Measurements from ENCODE around the gene RIPOR3. TPM values are rescaled to one million over a fixed set of nuclear protein-coding genes. Genes with fewer than 3 reads are reported as not detected.

RIPOR3 gene
- polyA plus RNA-seq, 1 donor from 2014 or later = not detected

DNA sequence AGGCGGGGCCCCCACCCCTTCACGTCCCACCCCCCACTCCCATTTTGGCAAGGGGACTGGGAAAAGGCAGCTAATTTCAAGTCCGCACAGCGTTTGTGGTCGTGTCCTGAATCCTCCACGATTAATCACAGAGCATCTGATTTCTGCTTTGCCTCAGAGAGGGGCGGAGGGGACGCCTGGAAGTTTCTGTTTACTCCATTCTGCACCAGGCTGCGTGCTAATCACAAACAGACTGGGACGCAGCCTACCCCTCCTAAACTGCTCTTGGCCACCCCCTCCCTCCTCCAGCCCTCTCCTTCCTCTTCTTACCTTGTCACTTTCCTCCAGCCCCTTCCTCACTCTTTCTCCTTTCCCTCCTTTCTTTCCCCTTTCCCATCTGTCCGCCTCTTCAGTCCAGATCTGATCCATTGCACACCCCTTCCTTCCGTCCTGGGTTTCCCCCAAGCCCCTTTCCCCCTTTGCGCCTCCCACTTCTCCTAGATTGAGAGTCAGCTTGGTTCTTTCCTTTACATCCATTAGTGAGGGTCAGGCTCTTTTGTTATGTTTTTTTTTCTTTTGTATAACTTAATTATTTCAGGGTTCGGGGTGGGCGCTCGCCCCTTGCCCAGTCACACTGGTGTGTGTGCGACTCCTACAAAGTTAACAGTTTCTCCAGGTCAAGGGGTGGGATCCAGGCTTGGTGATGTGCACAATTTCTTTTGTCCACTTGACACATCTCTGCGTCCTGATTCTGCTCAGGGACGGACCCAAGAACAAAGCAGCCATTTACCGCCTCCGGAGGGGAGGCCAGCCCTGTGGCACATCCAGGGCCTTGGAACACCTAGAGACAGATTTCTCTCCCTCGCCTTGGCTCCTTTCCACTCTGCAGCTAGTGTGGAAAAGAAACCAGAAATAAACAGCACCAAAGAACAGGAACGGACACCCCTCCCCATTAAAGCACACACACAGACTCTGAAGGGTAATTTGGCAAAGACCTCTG, 520 bp upstream of the RIPOR3 start:
- Histone ChIP-seq H3K4me3 (ENCODE audit: low read length) (peak overlapping the region; percentile 13), H4K20me1 (ENCODE audit: insufficient read depth) (no peaks in the 10 kb centered on the region), H3K4me2 (ENCODE audit: low read length) (no peak overlapping the region), H3K36me3 (ENCODE audit: insufficient read depth, low read length) (no peaks in the 10 kb centered on the region), H3F3A (ENCODE audit: insufficient read depth, low read length, poor library complexity, severe bottlenecking) (no peaks in the 10 kb centered on the region), H3K79me2 (replicated peaks; ENCODE audit: insufficient read depth, low read length) (no peaks in the 10 kb centered on the region), H3K9ac (ENCODE audit: low read length) (no peak overlapping the region), H3K9me3 (ENCODE audit: low read length) (no peaks in the 10 kb centered on the region), H2AFZ (ENCODE audit: low read depth, low read length) (no peak overlapping the region), H3K27me3 (ENCODE audit: insufficient read depth, low read depth, low read length) (peaks cover 10% of the 10 kb centered on the region), H3K9me2 (ENCODE audit: insufficient read depth, low read length) (no peaks in the 10 kb centered on the region), H3K27ac (ENCODE audit: low read length) (no peak overlapping the region)
- TF ChIP-seq TAF1 (IDR thresholded peaks at IDR 0.05; ENCODE audit: low read depth) (no peak), SMC3 (conservative IDR thresholded peaks at IDR 0.05; ENCODE audit: poor library complexity) (no peak), POLR2AphosphoS5 (IDR thresholded peaks at IDR 0.05) (no peak), RAD21 (conservative IDR thresholded peaks at IDR 0.05) (no peak), MXI1 (conservative IDR thresholded peaks at IDR 0.05; ENCODE audit: poor library complexity, severe bottlenecking) (no peak)
- TF ChIP-seq, protein P1, sequence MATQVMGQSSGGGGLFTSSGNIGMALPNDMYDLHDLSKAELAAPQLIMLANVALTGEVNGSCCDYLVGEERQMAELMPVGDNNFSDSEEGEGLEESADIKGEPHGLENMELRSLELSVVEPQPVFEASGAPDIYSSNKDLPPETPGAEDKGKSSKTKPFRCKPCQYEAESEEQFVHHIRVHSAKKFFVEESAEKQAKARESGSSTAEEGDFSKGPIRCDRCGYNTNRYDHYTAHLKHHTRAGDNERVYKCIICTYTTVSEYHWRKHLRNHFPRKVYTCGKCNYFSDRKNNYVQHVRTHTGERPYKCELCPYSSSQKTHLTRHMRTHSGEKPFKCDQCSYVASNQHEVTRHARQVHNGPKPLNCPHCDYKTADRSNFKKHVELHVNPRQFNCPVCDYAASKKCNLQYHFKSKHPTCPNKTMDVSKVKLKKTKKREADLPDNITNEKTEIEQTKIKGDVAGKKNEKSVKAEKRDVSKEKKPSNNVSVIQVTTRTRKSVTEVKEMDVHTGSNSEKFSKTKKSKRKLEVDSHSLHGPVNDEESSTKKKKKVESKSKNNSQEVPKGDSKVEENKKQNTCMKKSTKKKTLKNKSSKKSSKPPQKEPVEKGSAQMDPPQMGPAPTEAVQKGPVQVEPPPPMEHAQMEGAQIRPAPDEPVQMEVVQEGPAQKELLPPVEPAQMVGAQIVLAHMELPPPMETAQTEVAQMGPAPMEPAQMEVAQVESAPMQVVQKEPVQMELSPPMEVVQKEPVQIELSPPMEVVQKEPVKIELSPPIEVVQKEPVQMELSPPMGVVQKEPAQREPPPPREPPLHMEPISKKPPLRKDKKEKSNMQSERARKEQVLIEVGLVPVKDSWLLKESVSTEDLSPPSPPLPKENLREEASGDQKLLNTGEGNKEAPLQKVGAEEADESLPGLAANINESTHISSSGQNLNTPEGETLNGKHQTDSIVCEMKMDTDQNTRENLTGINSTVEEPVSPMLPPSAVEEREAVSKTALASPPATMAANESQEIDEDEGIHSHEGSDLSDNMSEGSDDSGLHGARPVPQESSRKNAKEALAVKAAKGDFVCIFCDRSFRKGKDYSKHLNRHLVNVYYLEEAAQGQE (IDR thresholded peaks at IDR 0.05; ENCODE audit: borderline replicate concordance) = no peak

DNA sequence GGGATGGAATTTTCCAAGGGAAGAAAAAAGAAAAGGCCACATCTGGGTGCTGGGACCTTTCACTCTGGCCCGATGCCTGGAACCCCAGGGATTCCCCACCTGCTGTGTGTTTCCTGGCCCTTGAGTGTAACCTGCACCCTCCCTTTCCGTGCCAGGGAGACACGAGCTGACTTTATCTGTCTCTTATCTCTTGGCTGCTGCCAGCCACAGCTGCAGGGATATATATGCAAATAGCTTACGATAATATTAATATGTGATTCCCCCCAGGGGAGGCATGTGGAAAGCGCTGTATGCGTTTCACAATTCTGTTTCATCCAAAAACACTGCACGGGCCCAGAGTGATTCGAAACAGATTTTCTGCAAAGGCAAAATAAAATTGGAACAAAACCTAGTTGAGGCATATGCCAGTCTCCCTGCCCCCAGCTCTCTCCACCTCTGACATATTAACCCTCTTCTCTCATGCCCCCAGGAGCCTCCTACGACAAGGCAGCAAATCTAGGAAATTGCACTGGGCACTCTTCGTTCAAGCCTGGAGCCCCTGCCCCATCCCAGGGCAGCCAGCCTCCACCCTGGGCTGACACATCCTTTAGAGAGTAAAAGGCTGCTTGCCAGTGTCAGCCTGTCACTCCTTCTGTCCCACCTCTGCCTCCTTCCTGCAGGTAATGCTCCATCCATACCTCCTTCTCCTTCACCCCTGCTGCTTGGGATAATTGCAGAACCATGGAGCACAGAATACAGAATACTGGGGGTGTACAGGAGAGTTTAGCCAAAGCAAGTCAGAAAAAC, 1.3 kb downstream of the RIPOR3 start:
- Histone ChIP-seq H3K4me3 (ENCODE audit: low read length) (no peak overlapping the region), H4K20me1 (ENCODE audit: insufficient read depth) (no peaks in the 10 kb centered on the region), H2AFZ (ENCODE audit: low read depth, low read length) (no peak overlapping the region), H3K27ac (ENCODE audit: low read length) (no peak overlapping the region), H3K9me2 (ENCODE audit: insufficient read depth, low read length) (no peaks in the 10 kb centered on the region), H3K27me3 (ENCODE audit: insufficient read depth, low read depth, low read length) (peaks cover 10% of the 10 kb centered on the region), H3K4me2 (ENCODE audit: low read length) (no peak overlapping the region), H3K79me2 (replicated peaks; ENCODE audit: insufficient read depth, low read length) (no peaks in the 10 kb centered on the region), H3K36me3 (ENCODE audit: insufficient read depth, low read length) (no peaks in the 10 kb centered on the region), H3F3A (ENCODE audit: insufficient read depth, low read length, poor library complexity, severe bottlenecking) (no peaks in the 10 kb centered on the region), H3K9ac (ENCODE audit: low read length) (no peak overlapping the region), H3K9me3 (ENCODE audit: low read length) (no peaks in the 10 kb centered on the region)
- TF ChIP-seq EZH2 (IDR thresholded peaks at IDR 0.05; ENCODE audit: borderline replicate concordance, insufficient read depth, low read length, poor library complexity, severe bottlenecking) = no peak
- no peak for TF ChIP-seq MXI1 (conservative IDR thresholded peaks at IDR 0.05; ENCODE audit: poor library complexity, severe bottlenecking)
- TF ChIP-seq RAD21 (conservative IDR thresholded peaks at IDR 0.05) = no peak
- no peak for TF ChIP-seq EP300 (conservative IDR thresholded peaks at IDR 0.05; ENCODE audit: poor library complexity, severe bottlenecking)
- no peak for TF ChIP-seq TAF1 (IDR thresholded peaks at IDR 0.05; ENCODE audit: low read depth)
- TF ChIP-seq, protein P2, sequence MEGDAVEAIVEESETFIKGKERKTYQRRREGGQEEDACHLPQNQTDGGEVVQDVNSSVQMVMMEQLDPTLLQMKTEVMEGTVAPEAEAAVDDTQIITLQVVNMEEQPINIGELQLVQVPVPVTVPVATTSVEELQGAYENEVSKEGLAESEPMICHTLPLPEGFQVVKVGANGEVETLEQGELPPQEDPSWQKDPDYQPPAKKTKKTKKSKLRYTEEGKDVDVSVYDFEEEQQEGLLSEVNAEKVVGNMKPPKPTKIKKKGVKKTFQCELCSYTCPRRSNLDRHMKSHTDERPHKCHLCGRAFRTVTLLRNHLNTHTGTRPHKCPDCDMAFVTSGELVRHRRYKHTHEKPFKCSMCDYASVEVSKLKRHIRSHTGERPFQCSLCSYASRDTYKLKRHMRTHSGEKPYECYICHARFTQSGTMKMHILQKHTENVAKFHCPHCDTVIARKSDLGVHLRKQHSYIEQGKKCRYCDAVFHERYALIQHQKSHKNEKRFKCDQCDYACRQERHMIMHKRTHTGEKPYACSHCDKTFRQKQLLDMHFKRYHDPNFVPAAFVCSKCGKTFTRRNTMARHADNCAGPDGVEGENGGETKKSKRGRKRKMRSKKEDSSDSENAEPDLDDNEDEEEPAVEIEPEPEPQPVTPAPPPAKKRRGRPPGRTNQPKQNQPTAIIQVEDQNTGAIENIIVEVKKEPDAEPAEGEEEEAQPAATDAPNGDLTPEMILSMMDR (IDR thresholded peaks at IDR 0.05; ENCODE audit: poor library complexity, severe bottlenecking) = no peak
- TF ChIP-seq, protein P1 (IDR thresholded peaks at IDR 0.05; ENCODE audit: borderline replicate concordance) = no peak
- TF ChIP-seq SMC3 (conservative IDR thresholded peaks at IDR 0.05; ENCODE audit: poor library complexity) = no peak
- TF ChIP-seq POLR2AphosphoS5 (IDR thresholded peaks at IDR 0.05) = no peak
